Liver (tissue), 9 donors: Measurements from ENCODE around the gene BBS5. TPM values are rescaled to one million over a fixed set of nuclear protein-coding genes. Genes with fewer than 3 reads are reported as not detected.

Experiments
- DNase-seq: peaks from one replicate; pipeline ENCODE4 v3.0.0-alpha.2; 2017; ENCODE audit warnings: low spot score
- H3K27ac ChIP-seq, 2 donors: one replicate each; pipeline ENCODE4 v1.7.0; 2013; ENCODE audit warnings: inconsistent platforms in 2 of 2, low read length in 2 of 2, control low read depth in 1 of 2, low read depth in 1 of 2, mild to moderate bottlenecking in 1 of 2
- H3K27me3 ChIP-seq, 4 donors: one replicate each; pipeline versions ENCODE4 v1.6.1 to v1.7.0; 2013; ENCODE audit warnings: low read length in 3 of 4, inconsistent platforms in 1 of 4, mild to moderate bottlenecking in 1 of 4, moderate library complexity in 1 of 4; ENCODE audit not compliant: control insufficient read depth in 4 of 4, insufficient read depth in 4 of 4
- H3K36me3 ChIP-seq, 4 donors: one replicate each; pipeline versions ENCODE4 v1.6.1 to v1.7.0; 2013; ENCODE audit warnings: low read length in 3 of 4, mild to moderate bottlenecking in 3 of 4, low read depth in 1 of 4, moderate library complexity in 1 of 4; ENCODE audit not compliant: control insufficient read depth in 4 of 4, insufficient read depth in 3 of 4
- H3K4me1 ChIP-seq, 4 donors: one replicate each; pipeline versions ENCODE4 v1.6.1 to v1.7.0; 2013; ENCODE audit warnings: low read length in 3 of 4, mild to moderate bottlenecking in 3 of 4, moderate library complexity in 1 of 4; ENCODE audit not compliant: control insufficient read depth in 4 of 4, insufficient read depth in 4 of 4
- H3K4me3 ChIP-seq, 3 donors: one replicate each; pipeline versions ENCODE4 v1.6.1 to v1.7.0; 2013; ENCODE audit warnings: low read length in 3 of 3, control low read depth in 1 of 3, low read depth in 1 of 3, mild to moderate bottlenecking in 1 of 3
- H3K9ac ChIP-seq, 2 donors: one replicate each; pipeline ENCODE4 v1.7.0; 2013; ENCODE audit warnings: low read length in 2 of 2, mild to moderate bottlenecking in 2 of 2, moderate library complexity in 2 of 2, control low read depth in 1 of 2, low read depth in 1 of 2
- H3K9me3 ChIP-seq, 4 donors: one replicate each; pipeline versions ENCODE4 v1.6.1 to v1.7.0; 2013; ENCODE audit warnings: low read length in 3 of 4; ENCODE audit not compliant: control insufficient read depth in 4 of 4
- EGR1 ChIP-seq, 2 donors: IDR thresholded peaks; 2 replicates each; pipeline ENCODE4 v1.6.1; 2016 to 2018; ENCODE audit warnings: antibody characterized with exemption in 2 of 2, low read depth in 2 of 2
- FOXA2 ChIP-seq: IDR thresholded peaks from 2 replicates; pipeline ENCODE4 v1.6.1; 2016; ENCODE audit warnings: antibody characterized with exemption
- GABPA ChIP-seq, 2 donors: IDR thresholded peaks in 1 of 2; conservative IDR thresholded peaks in 1 of 2; 2 replicates each; pipeline ENCODE4 v1.6.1; 2016; ENCODE audit warnings: antibody characterized with exemption in 2 of 2, mild to moderate bottlenecking in 1 of 2, moderate library complexity in 1 of 2
- HNF4A ChIP-seq, 2 donors: conservative IDR thresholded peaks; 2 replicates each; pipeline ENCODE4 v1.6.1; 2016; ENCODE audit warnings: antibody characterized with exemption in 2 of 2, mild to moderate bottlenecking in 2 of 2
- HNF4G ChIP-seq: IDR thresholded peaks from 2 replicates; pipeline ENCODE4 v1.6.1; 2016; ENCODE audit warnings: antibody characterized with exemption
- JUND ChIP-seq, 2 donors: IDR thresholded peaks; 2 replicates each; pipeline ENCODE4 v1.6.1; 2016; ENCODE audit warnings: antibody characterized with exemption in 2 of 2
- NR2F2 ChIP-seq: IDR thresholded peaks from 2 replicates; pipeline ENCODE4 v1.6.1; 2016; ENCODE audit warnings: antibody characterized with exemption
- RAD21 ChIP-seq, 2 donors: IDR thresholded peaks; 2 replicates each; pipeline ENCODE4 v1.6.1; 2016; ENCODE audit warnings: antibody characterized with exemption in 2 of 2, mild to moderate bottlenecking in 2 of 2
- RXRA ChIP-seq, 2 donors: IDR thresholded peaks; 2 replicates each; pipeline ENCODE4 v1.6.1; 2017 to 2018; ENCODE audit warnings: antibody characterized with exemption in 2 of 2, mild to moderate bottlenecking in 1 of 2
- TAF1 ChIP-seq: conservative IDR thresholded peaks from 2 replicates; pipeline ENCODE4 v1.6.1; 2016; ENCODE audit warnings: antibody characterized with exemption, mild to moderate bottlenecking
- YY1 ChIP-seq: IDR thresholded peaks from 2 replicates; pipeline ENCODE4 v1.6.1; 2016; ENCODE audit warnings: antibody characterized with exemption, mild to moderate bottlenecking
- ZBTB33 ChIP-seq: IDR thresholded peaks from 2 replicates; pipeline ENCODE4 v1.6.1; 2016; ENCODE audit warnings: antibody characterized with exemption
- WGBS: extraction: QIAGEN DNeasy Blood & Tissue Kit; methylation state at CpG from one replicate; pipeline ENCODE4 v1.1.7; 2013; 5-methylcytosine and 5-hydroxymethylcytosine counted together
- polyA plus RNA-seq, 2 donors: library from polyadenylated mRNA; stranded (reverse) in 1 of 2; unstranded in 1 of 2; fragments of 200-250 nt in 1 of 2; fragments of >200 nt in 1 of 2; fragmentation: Nextera tagmentation in 1 of 2; extraction: Ambion mirVana in 1 of 2; gene quantifications; one replicate each; pipeline versions ENCODE4 v1.2.1 to v1.2.3, GENCODE V29; 2013 to 2015
- total RNA-seq, 2 donors: library from RNA; depleted of rRNA; stranded (reverse); fragments of >200 nt; gene quantifications; one replicate each; pipeline ENCODE4 v1.2.3, GENCODE V29; 2014
- TF ChIP-seq, protein P1 (sequence below): IDR thresholded peaks from 2 replicates; pipeline ENCODE4 v1.6.1; 2016; ENCODE audit warnings: antibody characterized with exemption
- TF ChIP-seq, protein P2 (sequence below): fragments of 150-350 bp; IDR thresholded peaks from 2 replicates; pipeline ENCODE4 v1.5.1; 2017; ENCODE audit warnings: improper control_type of control experiment, low read depth, low read length; ENCODE audit not compliant: missing input control
- donor health status: healthy.
- donor health status: healthy.
- donor health status: healthy.
- donor health status: healthy.
- donor health status: healthy.

BBS5 gene
- total and polyA plus RNA-seq, 4 donors = 1.7 to 2.5 (median 2.1) TPM

DNA sequence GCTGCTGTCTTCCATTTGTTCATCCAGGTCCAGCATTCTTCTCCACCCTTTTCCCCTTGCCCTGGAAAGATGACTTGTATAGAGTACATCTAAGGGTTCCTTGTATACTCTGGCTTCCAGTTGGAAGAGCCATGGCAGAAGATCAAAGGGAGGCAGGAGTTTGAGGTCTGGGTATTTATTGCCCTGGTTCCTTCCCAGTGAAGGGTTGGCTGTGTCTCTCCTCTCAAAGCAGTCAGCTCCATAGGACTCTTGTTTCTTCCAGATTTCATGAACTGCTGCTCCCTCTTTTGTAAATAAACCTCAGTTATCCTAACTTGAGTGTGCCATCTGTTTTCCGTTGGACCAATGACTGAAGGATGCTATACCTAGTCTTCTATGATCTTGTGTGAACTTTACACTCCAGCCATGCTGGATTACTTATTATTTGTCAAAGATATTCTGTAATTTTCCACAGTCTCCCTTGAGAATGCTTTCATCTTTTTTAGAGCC, 6.4 kb downstream of the BBS5 start:
- no peak overlapping the region for H3K9ac ChIP-seq
- H3K27ac ChIP-seq = no peak overlapping the region
- H3K27me3 ChIP-seq = no peaks in the 10 kb centered on the region
- no peak for DNase-seq
- no peak overlapping the region for H3K4me3 ChIP-seq
- H3K4me1 ChIP-seq = no peaks in the 10 kb centered on the region
- 95% methylated on average over 1 of the region's 1 CpG for WGBS
- H3K36me3 ChIP-seq = peaks cover 4 to 13% (median 9%) of the 10 kb centered on the region in 4 donors
- TF ChIP-seq GABPA (IDR thresholded peaks at IDR 0.05 in 1 of 2, conservative IDR thresholded peaks at IDR 0.05 in 1 of 2) (no peak), FOXA2 (no peak), YY1 (no peak), EGR1 (IDR thresholded peaks at IDR 0.05; ENCODE audit: low read depth in 2 of 2) (no peak), RXRA (IDR thresholded peaks at IDR 0.05) (no peak)
- no peaks in the 10 kb centered on the region for H3K9me3 ChIP-seq

DNA sequence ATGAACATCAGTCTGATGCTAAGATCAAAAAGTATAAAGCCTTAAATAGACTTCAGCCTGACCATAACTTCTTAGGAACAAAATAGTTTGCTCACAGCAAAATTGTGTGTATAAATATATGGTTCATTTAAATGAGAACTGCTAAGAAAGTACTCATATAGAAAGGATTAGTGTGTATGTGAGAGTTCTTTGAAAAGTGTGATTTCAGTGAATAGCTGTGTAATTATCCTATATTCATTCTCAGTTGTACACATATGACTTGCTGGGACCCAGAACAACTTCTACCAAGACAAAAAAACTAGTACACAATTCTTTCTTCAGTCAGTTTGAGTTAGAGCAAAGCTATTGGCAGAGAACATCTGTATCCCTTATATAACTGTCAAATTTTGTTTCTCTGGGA, 7.2 kb downstream of the BBS5 start:
- no peak for TF ChIP-seq TAF1
- TF ChIP-seq, protein P1, sequence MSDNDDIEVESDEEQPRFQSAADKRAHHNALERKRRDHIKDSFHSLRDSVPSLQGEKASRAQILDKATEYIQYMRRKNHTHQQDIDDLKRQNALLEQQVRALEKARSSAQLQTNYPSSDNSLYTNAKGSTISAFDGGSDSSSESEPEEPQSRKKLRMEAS = no peak
- TF ChIP-seq JUND (IDR thresholded peaks at IDR 0.05) = no peak
- TF ChIP-seq ZBTB33 = no peak
- no peak for TF ChIP-seq GABPA (IDR thresholded peaks at IDR 0.05 in 1 of 2, conservative IDR thresholded peaks at IDR 0.05 in 1 of 2)
- no peak for TF ChIP-seq NR2F2
- no peak for TF ChIP-seq RAD21 (IDR thresholded peaks at IDR 0.05)
- TF ChIP-seq HNF4G = no peak
- Histone ChIP-seq H3K4me1 (no peaks in the 10 kb centered on the region), H3K36me3 (peaks cover 4 to 13% (median 9%) of the 10 kb centered on the region in 4 donors), H3K9me3 (no peaks in the 10 kb centered on the region), H3K4me3 (no peak overlapping the region), H3K9ac (no peak overlapping the region), H3K27me3 (no peaks in the 10 kb centered on the region), H3K27ac (no peak overlapping the region)
- DNase-seq = no peak

DNA sequence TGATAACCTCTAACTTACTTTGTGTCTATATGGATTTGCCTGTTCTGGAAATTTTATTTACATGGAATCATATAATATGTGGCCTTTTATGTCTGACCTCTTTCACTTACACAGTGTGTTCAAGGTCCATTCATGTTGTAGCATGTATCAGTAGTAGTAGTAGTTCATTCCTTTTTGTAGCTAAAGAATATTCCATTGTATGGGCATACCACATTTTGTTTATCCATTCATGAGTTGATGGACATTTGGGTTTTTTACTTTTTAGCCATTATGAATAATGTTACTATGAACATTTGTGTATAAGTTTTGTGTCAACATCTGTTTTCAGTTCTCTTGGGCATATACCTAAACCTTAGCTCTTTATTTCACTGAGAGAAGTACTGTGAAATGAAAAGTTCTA, 11.5 kb downstream of the BBS5 start:
- no peak for TF ChIP-seq NR2F2
- no peak for TF ChIP-seq GABPA (IDR thresholded peaks at IDR 0.05 in 1 of 2, conservative IDR thresholded peaks at IDR 0.05 in 1 of 2)
- no peak for TF ChIP-seq TAF1
- TF ChIP-seq HNF4A (conservative IDR thresholded peaks at IDR 0.05) = no peak
- TF ChIP-seq, protein P1 = no peak
- no peak for TF ChIP-seq FOXA2
- TF ChIP-seq HNF4G = no peak
- no peak for TF ChIP-seq RAD21 (IDR thresholded peaks at IDR 0.05)
- TF ChIP-seq, protein P2, sequence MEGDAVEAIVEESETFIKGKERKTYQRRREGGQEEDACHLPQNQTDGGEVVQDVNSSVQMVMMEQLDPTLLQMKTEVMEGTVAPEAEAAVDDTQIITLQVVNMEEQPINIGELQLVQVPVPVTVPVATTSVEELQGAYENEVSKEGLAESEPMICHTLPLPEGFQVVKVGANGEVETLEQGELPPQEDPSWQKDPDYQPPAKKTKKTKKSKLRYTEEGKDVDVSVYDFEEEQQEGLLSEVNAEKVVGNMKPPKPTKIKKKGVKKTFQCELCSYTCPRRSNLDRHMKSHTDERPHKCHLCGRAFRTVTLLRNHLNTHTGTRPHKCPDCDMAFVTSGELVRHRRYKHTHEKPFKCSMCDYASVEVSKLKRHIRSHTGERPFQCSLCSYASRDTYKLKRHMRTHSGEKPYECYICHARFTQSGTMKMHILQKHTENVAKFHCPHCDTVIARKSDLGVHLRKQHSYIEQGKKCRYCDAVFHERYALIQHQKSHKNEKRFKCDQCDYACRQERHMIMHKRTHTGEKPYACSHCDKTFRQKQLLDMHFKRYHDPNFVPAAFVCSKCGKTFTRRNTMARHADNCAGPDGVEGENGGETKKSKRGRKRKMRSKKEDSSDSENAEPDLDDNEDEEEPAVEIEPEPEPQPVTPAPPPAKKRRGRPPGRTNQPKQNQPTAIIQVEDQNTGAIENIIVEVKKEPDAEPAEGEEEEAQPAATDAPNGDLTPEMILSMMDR = no peak
- no peak for TF ChIP-seq ZBTB33
- peaks cover 0 to 5% (median under 1%) of the 10 kb centered on the region in 4 donors for H3K36me3 ChIP-seq
- H3K4me3 ChIP-seq = no peak overlapping the region
- H3K27me3 ChIP-seq = no peaks in the 10 kb centered on the region
- no peak overlapping the region for H3K9ac ChIP-seq
- peaks cover 0 to 3% (median 0%) of the 10 kb centered on the region in 4 donors for H3K4me1 ChIP-seq
- no peak overlapping the region for H3K27ac ChIP-seq
- no peaks in the 10 kb centered on the region for H3K9me3 ChIP-seq
- DNase-seq = no peak
